CD4-positive, alpha-beta memory T cell (primary cell): ENCODE data around the gene SMIM1. TPM values are rescaled to one million over a fixed set of nuclear protein-coding genes. Genes with fewer than 3 reads are reported as not detected.

Experiments used
- CTCF ChIA-PET: fragments of 350-600 bp; sonication (Branson Sonifier 250); formaldehyde crosslinking; loops from one replicate; lab custom pipeline; 2021; ENCODE audit warnings: inconsistent platforms; ENCODE audit not compliant: partially characterized antibody; lab: Charles Lee
- POLR2A ChIA-PET: fragments of 350-600 bp; sonication (Branson Sonifier 250); formaldehyde crosslinking; loops from one replicate; lab custom pipeline; 2021; ENCODE audit not compliant: partially characterized antibody; lab: Charles Lee
- DNase-seq, 5 donors: peaks; one replicate each; pipeline versions ENCODE4 v3.0.0 to v3.0.0-alpha.2; 2020 to 2022; ENCODE audit warnings: mixed read lengths in 1 of 5
- H3K27ac ChIP-seq: one replicate; pipeline ENCODE4 v1.7.0; 2013; ENCODE audit warnings: low read depth, low read length
- H3K27me3 ChIP-seq: 2 replicates; pipeline ENCODE4 v1.7.0; 2013; ENCODE audit warnings: mild to moderate bottlenecking, low read length, moderate library complexity; ENCODE audit not compliant: insufficient read depth
- H3K36me3 ChIP-seq: 2 replicates; pipeline ENCODE4 v1.7.0; 2013; ENCODE audit warnings: mild to moderate bottlenecking, low read length, moderate library complexity; ENCODE audit not compliant: insufficient read depth
- H3K4me1 ChIP-seq: 2 replicates; pipeline ENCODE4 v1.7.0; 2013; ENCODE audit warnings: mild to moderate bottlenecking, low read length, moderate library complexity; ENCODE audit not compliant: insufficient read depth
- H3K4me3 ChIP-seq, 2 donors: one replicate each; pipeline ENCODE4 v1.7.0; 2013; ENCODE audit warnings: low read length in 2 of 2, mild to moderate bottlenecking in 1 of 2
- H3K9me3 ChIP-seq, 2 donors: one replicate each; pipeline ENCODE4 v1.7.0; 2013; ENCODE audit warnings: low read length in 2 of 2, control low read depth in 1 of 2; ENCODE audit not compliant: control insufficient read depth in 1 of 2
- H3K27ac Mint-ChIP-seq, 7 donors: one replicate each; pipeline ENCODE4 v1.8.0; 2020 to 2021; ENCODE audit warnings: mixed read lengths in 7 of 7, mild to moderate bottlenecking in 6 of 7, inconsistent platforms in 3 of 7, moderate library complexity in 3 of 7
- H3K27me3 Mint-ChIP-seq, 2 donors: one replicate each; pipeline ENCODE4 v1.8.0; 2020 to 2021; ENCODE audit warnings: mixed read lengths in 2 of 2
- H3K36me3 Mint-ChIP-seq, 2 donors: one replicate each; pipeline ENCODE4 v1.8.0; 2020 to 2021; ENCODE audit warnings: mixed read lengths in 2 of 2, inconsistent platforms in 1 of 2, mild to moderate bottlenecking in 1 of 2
- H3K4me1 Mint-ChIP-seq, 4 donors: one replicate each; pipeline ENCODE4 v1.8.0; 2020 to 2021; ENCODE audit warnings: mixed read lengths in 4 of 4, mild to moderate bottlenecking in 1 of 4
- H3K4me3 Mint-ChIP-seq, 8 donors: one replicate each; pipeline ENCODE4 v1.8.0; 2020 to 2021; ENCODE audit warnings: mixed read lengths in 8 of 8, mild to moderate bottlenecking in 7 of 8, moderate library complexity in 6 of 8, inconsistent platforms in 3 of 8
- H3K9me3 Mint-ChIP-seq, 8 donors: one replicate each; pipeline ENCODE4 v1.8.0; 2020 to 2021; ENCODE audit warnings: mixed read lengths in 8 of 8, mild to moderate bottlenecking in 5 of 8, inconsistent platforms in 3 of 8, moderate library complexity in 1 of 8
- intact Hi-C: fragments of 100-400 bp; cut with micrococcal nuclease; formaldehyde crosslinking; loops from one replicate; pipeline ENCODE4 v1.15.1; 2023
- polyA plus RNA-seq, 2 donors: library from polyadenylated mRNA; unstranded; fragments of 300-500 nt; fragmentation: Illumina TruSeq; gene quantifications; one replicate each; pipeline ENCODE4 v1.2.3, GENCODE V29; 2021
- total RNA-seq, 2 experiments: library from RNA; stranded (reverse); gene quantifications; one replicate each; pipeline ENCODE4 v1.2.3, GENCODE V29; 2021

The SMIM1 gene
- total and polyA plus RNA-seq, 4 experiments from 2014 or later = 0.52 to 4.7 (median 2.3) TPM

DNA sequence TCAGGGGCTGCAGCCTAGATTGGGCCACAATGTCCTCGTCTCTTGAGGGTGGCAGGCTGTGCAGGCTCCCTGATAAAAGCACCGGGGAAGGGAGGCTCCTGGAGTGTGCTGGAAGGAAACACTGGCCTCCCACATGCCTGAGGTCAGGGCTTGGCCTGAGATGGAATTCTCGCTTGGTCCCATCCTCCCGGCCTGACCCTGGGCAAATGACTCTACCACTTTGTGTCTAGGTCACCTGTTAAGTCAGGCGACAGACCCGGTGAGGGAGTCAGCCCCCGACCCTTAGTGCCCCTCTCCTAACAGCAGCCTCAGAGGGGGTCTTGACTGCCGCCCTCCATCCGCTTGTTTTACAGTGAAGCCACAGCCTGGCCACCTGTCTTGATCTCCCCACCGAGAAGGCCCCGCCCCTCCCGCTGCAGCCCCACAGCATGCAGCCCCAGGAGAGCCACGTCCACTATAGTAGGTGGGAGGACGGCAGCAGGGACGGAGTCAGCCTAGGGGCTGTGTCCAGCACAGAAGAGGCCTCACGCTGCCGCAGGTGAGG is 2.5 kb downstream of the SMIM1 start:
- peaks cover 5 to 9% of the 10 kb centered on the region in 2 donors for H3K36me3 Mint-ChIP-seq
- H3K4me1 Mint-ChIP-seq = peaks cover 4 to 28% (median 11%) of the 10 kb centered on the region in 4 donors
- H3K4me3 Mint-ChIP-seq = peak overlapping the region in 1 of 8 donors; percentile 4
- H3K27me3 Mint-ChIP-seq = no peaks in the 10 kb centered on the region
- intact Hi-C loops = no loop called here
- H3K9me3 ChIP-seq = no peaks in the 10 kb centered on the region
- CTCF ChIA-PET = interaction anchor here (1.5 kb wide), 1 partner anchor 28 kb away, joined by 4 read pairs; no protein-coding TSS in a partner anchor
- H3K36me3 ChIP-seq = peaks cover 8% of the 10 kb centered on the region
- H3K27ac ChIP-seq = no peak overlapping the region
- POLR2A ChIA-PET = interaction anchor here (1.1 to 1.9 kb wide), 3 partner anchors 18 to 125 kb away, joined by 3 to 7 read pairs (median 6); partner anchors contain the start of gene C1orf174
- H3K4me1 ChIP-seq = peaks cover 28% of the 10 kb centered on the region
- H3K9me3 Mint-ChIP-seq = no peaks in the 10 kb centered on the region
- H3K27me3 ChIP-seq = no peaks in the 10 kb centered on the region
- no peak overlapping the region for H3K4me3 ChIP-seq
- DNase-seq = no peak
- no peak overlapping the region for H3K27ac Mint-ChIP-seq

DNA sequence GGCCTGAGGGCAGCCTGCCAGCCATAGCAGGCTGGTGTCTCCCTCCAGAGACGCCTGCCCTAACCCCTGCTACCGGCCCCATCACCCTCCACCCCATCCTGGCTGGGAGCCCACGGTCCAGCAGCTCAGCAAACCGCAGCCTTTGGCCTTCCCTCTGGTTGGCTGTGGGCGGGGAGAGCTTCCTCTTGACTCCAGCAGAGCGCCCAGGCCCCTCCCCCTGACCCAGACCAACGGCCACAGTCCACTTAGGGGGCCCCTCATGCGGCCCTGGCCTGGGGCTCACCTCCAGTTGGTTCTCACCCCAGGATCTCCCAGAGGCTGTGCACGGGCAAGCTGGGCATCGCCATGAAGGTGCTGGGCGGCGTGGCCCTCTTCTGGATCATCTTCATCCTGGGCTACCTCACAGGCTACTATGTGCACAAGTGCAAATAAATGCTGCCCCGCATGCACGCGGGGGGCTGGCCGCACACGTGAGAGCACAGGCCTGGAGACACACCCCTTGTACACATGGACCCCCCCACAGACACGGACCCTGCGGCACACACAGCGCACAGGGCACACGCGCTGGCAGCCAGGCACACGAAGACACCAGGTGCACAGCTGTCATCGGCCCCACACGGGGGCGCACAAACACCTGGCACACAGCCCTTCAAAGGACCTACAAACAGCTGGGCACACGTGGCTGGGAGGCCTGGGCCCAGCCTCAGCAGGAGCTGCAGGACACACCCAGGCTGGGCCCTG is 3.1 kb downstream of the SMIM1 start:
- peak; percentile 50 to 60 (median 55) for DNase-seq
- no peak overlapping the region for H3K4me3 ChIP-seq
- H3K4me1 Mint-ChIP-seq = peaks cover 4 to 28% (median 10%) of the 10 kb centered on the region in 4 donors
- peaks cover 12 to 16% of the 10 kb centered on the region in 2 donors for H3K36me3 Mint-ChIP-seq
- H3K9me3 ChIP-seq = no peaks in the 10 kb centered on the region
- CTCF ChIA-PET = interaction anchor here (0.7 to 1.5 kb wide), 6 partner anchors 10 to 29 kb away, joined by 3 to 4 read pairs (median 3); no protein-coding TSS in a partner anchor
- H3K36me3 ChIP-seq = peaks cover 14% of the 10 kb centered on the region
- peaks cover 28% of the 10 kb centered on the region for H3K4me1 ChIP-seq
- no peak overlapping the region for H3K27ac ChIP-seq
- peak overlapping the region in 1 of 8 donors; percentile 62 for H3K4me3 Mint-ChIP-seq
- peak overlapping the region in 4 of 7 donors; percentile 22 to 69 (median 38) for H3K27ac Mint-ChIP-seq
- intact Hi-C loops = no loop called here
- no peaks in the 10 kb centered on the region for H3K27me3 ChIP-seq
- H3K9me3 Mint-ChIP-seq = no peaks in the 10 kb centered on the region
- POLR2A ChIA-PET = interaction anchor here (1.1 to 1.9 kb wide), 2 partner anchors 29 to 125 kb away, joined by 3 to 7 read pairs; partner anchors contain the start of gene C1orf174
- H3K27me3 Mint-ChIP-seq = no peaks in the 10 kb centered on the region

DNA sequence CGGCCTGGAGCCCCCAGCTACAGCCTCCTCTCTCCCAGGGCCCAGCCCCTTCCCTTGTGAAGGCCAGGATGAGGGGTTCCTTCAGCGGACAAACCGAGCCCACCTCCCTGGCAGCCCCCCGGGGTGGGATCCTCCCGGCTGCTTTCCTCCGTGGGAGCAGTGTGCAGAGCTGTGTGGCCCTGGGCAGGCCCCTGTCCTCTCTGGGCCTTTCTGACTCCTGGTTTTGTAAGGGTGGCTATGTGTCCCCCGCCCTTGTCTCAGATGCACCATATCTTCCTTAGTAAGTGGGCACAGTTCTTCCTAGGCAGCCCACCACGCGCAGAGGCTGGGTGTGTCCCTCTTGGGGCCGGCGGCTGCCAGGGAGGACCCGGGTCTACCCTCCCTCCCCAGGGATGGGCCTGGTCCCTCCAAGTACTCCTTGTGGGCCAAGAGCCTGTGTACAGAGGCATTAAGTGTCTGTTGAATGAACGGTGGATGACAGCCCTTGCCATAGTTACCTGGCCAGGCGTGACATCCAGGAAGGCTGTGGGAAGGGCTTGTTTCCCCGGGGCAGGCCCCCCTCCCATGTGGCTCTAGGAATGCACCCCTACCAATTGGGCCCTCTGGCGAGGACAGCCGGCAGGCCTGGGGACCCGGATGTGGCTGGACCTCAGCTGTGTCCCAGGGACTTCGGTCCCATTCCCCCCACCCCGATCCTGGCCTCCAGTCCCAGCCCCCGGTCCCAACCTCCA is 3.8 kb downstream of the SMIM1 start:
- no peak for DNase-seq
- Mint-ChIP-seq H3K36me3 (peaks cover 18 to 22% of the 10 kb centered on the region in 2 donors), H3K4me3 (no peak overlapping the region), H3K27me3 (no peaks in the 10 kb centered on the region), H3K4me1 (peaks cover 3 to 25% (median 10%) of the 10 kb centered on the region in 4 donors), H3K9me3 (no peaks in the 10 kb centered on the region), H3K27ac (peak overlapping the region in 1 of 7 donors; percentile 69)
- H3K4me1 ChIP-seq = peaks cover 24% of the 10 kb centered on the region
- intact Hi-C loops = no loop called here
- no peaks in the 10 kb centered on the region for H3K27me3 ChIP-seq
- ChIA-PET POLR2A (interaction anchor here (1.1 to 1.9 kb wide), 2 partner anchors 30 to 124 kb away, joined by 3 to 7 read pairs; partner anchors contain the start of gene C1orf174), CTCF (interaction anchor here (0.7 to 1.5 kb wide), 6 partner anchors 9 to 28 kb away, joined by 3 to 4 read pairs (median 3); no protein-coding TSS in a partner anchor)
- H3K36me3 ChIP-seq = peaks cover 21% of the 10 kb centered on the region
- no peak overlapping the region for H3K4me3 ChIP-seq
- H3K27ac ChIP-seq = no peak overlapping the region
- H3K9me3 ChIP-seq = no peaks in the 10 kb centered on the region

DNA sequence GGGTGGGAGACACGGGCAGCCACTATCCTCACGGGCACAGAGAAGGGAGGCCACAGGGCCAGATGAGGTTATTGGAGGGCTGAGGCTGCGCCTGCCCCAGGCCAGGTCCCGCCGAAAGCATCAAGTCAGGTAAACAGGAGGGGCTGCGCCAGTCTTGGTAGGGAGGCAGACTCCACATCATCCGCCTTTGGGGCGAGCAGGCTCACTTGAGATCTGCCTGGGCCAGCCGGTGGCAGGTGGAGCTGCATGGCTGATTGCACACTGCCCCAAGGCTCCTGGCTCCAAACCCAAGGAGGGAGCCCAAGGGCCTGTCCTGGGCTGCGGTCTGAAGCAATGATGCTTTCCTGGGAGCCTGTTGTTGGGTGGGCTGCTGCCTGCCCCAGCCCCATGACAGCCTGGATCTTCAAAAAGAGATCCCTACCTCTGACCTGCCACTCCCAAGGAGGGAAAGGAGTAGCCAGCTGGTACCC is 4.6 kb downstream of the SMIM1 start:
- Histone ChIP-seq H3K4me3 (no peak overlapping the region), H3K27ac (no peak overlapping the region), H3K36me3 (peaks cover 28% of the 10 kb centered on the region), H3K9me3 (no peaks in the 10 kb centered on the region), H3K27me3 (no peaks in the 10 kb centered on the region), H3K4me1 (peaks cover 19% of the 10 kb centered on the region)
- POLR2A ChIA-PET = no interaction called here
- H3K9me3 Mint-ChIP-seq = no peaks in the 10 kb centered on the region
- no peak overlapping the region for H3K4me3 Mint-ChIP-seq
- H3K36me3 Mint-ChIP-seq = peaks cover 19 to 28% of the 10 kb centered on the region in 2 donors
- intact Hi-C loops = no loop called here
- no peaks in the 10 kb centered on the region for H3K27me3 Mint-ChIP-seq
- CTCF ChIA-PET = no interaction called here
- DNase-seq = no peak
- no peak overlapping the region for H3K27ac Mint-ChIP-seq
- H3K4me1 Mint-ChIP-seq = peaks cover 3 to 19% (median 5%) of the 10 kb centered on the region in 4 donors

DNA sequence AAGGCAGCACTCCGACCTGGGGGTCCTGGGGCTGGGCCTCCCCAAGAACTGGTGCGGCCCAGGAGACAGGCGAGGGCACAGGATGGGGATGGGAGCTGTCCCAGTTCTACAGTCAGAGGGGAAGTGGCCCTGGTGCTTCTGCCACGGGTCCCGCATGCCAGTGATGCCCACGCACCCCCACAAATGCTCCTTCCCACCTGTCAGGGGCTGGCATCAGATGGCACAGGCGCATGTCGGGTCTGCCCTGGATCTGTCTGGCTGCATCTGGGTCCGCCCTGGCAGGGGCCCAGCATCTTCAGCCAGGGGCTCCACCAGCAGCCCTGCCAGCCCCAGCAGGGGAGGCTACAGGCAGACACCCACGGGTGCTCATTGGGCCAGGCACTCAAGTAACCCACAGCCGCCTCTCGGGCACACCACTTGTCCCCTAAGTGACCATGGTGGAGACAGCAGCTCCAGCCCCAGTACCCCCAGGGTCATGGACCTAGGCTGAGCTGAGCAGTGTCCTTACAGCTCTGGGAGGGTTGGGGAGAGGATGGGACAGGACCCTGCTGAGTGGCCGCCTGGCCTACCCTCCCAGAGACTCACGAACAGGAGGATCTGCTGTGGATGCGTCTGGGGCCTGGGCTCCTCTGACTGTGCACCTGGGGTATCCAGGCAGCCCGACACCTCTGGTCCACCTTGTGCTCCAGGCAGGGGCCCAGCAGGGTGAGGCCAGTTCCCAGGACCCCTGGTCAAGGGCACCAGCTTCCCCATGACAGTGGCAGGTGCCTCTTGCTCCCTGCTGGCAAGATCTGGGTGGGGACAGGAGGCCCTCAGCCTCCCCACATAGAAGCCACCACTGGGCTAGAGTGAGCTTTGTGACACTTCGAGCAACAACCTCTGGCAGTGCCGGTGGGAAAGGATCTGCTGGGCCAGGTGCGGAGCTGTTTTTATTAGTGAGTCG is 5.4 kb downstream of the SMIM1 start:
- ChIA-PET POLR2A (no interaction called here), CTCF (no interaction called here)
- peaks cover 3 to 19% (median 5%) of the 10 kb centered on the region in 4 donors for H3K4me1 Mint-ChIP-seq
- Histone ChIP-seq H3K27ac (no peak overlapping the region), H3K27me3 (no peaks in the 10 kb centered on the region), H3K4me3 (no peak overlapping the region), H3K36me3 (peaks cover 35% of the 10 kb centered on the region), H3K4me1 (peaks cover 17% of the 10 kb centered on the region), H3K9me3 (no peaks in the 10 kb centered on the region)
- intact Hi-C loops = no loop called here
- no peaks in the 10 kb centered on the region for H3K27me3 Mint-ChIP-seq
- DNase-seq = no peak
- H3K4me3 Mint-ChIP-seq = no peak overlapping the region
- H3K36me3 Mint-ChIP-seq = peaks cover 19 to 35% of the 10 kb centered on the region in 2 donors
- no peak overlapping the region for H3K27ac Mint-ChIP-seq
- no peaks in the 10 kb centered on the region for H3K9me3 Mint-ChIP-seq

DNA sequence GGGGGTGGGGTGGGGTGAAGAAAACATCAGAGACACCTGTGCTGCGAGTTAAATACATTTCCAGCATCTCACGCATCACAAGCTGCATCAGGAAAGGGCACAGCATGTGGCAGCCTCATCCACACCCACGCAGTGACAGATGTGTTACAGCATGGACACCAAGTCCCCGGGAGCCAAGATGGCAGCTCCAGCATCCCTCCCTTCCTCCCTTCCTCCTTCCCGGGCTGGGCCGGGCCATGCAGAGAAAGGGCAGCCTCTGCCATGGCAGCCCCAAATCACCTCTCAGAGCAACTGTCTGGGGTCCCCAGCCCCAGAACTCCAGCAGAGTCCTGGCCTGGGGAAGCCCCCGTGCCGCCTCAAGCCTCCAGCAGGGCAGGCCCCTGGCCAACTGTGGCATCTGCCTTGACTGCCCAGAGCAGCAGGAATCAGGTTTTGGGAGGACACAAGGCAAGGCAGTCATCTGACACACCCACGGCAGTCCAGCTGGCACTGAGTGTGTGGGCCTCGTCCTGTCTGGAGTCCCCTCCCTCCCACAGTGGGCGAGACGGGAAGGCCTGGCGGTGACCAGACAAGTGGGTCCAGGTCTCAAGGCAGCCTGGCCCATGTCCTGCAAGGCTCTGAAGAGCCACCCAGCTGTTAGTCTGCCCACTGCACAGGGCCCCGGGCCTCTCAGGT is 6.2 kb downstream of the SMIM1 start:
- H3K4me1 Mint-ChIP-seq = peaks cover 3 to 14% (median 5%) of the 10 kb centered on the region in 4 donors
- intact Hi-C loops = no loop called here
- no peak overlapping the region for H3K4me3 Mint-ChIP-seq
- H3K9me3 ChIP-seq = no peaks in the 10 kb centered on the region
- H3K4me1 ChIP-seq = peaks cover 12% of the 10 kb centered on the region
- H3K27ac ChIP-seq = no peak overlapping the region
- H3K36me3 ChIP-seq = peaks cover 41% of the 10 kb centered on the region
- H3K9me3 Mint-ChIP-seq = no peaks in the 10 kb centered on the region
- H3K36me3 Mint-ChIP-seq = peaks cover 19 to 40% of the 10 kb centered on the region in 2 donors
- DNase-seq = no peak
- CTCF ChIA-PET = no interaction called here
- POLR2A ChIA-PET = no interaction called here
- H3K27ac Mint-ChIP-seq = no peak overlapping the region
- no peak overlapping the region for H3K4me3 ChIP-seq
- no peaks in the 10 kb centered on the region for H3K27me3 ChIP-seq
- H3K27me3 Mint-ChIP-seq = no peaks in the 10 kb centered on the region
